GM10248 (cell line): ENCODE data around the gene BBX.

Source experiments
- CTCF ChIA-PET: fragments of 300-600 bp; sonication (Branson Sonifier 250); formaldehyde crosslinking; extraction: SDS; loops from one replicate; lab custom pipeline; 2021; ENCODE audit warnings: antibody characterized with exemption; lab: Yijun Ruan, JAX
- POLR2A ChIA-PET: fragments of 350-650 bp; sonication (Branson Sonifier 250); formaldehyde crosslinking; extraction: SDS; loops from one replicate; lab custom pipeline; 2020; ENCODE audit warnings: antibody characterized with exemption; lab: Yijun Ruan, JAX
- DNase-seq: peaks from one replicate; pipeline ENCODE4 v3.0.0; 2012; ENCODE audit errors: extremely low spot score
- TF ChIP-seq, protein P1 (sequence below): IDR thresholded peaks from 2 replicates; pipeline ENCODE4 v1.5.1; 2012; ENCODE audit warnings: mild to moderate bottlenecking, low read depth; ENCODE audit errors: extremely low read depth, missing control alignments, control extremely low read depth

The BBX gene

DNA sequence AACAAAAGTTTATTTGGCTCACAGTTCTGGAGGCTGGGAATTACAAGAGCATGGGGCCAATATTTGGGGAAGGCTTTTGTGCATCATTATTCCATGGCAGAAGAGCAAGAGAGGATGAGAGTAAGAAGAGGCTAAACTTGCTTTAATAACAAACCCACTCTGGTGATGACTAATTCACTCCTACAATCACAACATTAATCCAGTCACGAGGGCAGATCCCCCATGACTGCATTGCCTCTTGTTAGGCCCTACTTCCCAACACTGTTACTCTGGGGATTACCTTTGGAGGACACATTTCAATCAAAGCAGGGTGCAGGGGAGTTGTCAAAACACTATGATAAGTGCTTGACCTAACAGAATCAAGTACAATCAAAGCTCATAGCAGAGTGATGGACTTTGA, 181.7 kb downstream of the BBX start:
- no peak for DNase-seq
- TF ChIP-seq, protein P1, sequence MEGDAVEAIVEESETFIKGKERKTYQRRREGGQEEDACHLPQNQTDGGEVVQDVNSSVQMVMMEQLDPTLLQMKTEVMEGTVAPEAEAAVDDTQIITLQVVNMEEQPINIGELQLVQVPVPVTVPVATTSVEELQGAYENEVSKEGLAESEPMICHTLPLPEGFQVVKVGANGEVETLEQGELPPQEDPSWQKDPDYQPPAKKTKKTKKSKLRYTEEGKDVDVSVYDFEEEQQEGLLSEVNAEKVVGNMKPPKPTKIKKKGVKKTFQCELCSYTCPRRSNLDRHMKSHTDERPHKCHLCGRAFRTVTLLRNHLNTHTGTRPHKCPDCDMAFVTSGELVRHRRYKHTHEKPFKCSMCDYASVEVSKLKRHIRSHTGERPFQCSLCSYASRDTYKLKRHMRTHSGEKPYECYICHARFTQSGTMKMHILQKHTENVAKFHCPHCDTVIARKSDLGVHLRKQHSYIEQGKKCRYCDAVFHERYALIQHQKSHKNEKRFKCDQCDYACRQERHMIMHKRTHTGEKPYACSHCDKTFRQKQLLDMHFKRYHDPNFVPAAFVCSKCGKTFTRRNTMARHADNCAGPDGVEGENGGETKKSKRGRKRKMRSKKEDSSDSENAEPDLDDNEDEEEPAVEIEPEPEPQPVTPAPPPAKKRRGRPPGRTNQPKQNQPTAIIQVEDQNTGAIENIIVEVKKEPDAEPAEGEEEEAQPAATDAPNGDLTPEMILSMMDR, result no peak
- CTCF ChIA-PET, result interaction anchor here (1.1 kb wide), 3 partner anchors 22 to 44 kb away, joined by 3 read pairs; no protein-coding TSS in a partner anchor
- POLR2A ChIA-PET, result no interaction called here

DNA sequence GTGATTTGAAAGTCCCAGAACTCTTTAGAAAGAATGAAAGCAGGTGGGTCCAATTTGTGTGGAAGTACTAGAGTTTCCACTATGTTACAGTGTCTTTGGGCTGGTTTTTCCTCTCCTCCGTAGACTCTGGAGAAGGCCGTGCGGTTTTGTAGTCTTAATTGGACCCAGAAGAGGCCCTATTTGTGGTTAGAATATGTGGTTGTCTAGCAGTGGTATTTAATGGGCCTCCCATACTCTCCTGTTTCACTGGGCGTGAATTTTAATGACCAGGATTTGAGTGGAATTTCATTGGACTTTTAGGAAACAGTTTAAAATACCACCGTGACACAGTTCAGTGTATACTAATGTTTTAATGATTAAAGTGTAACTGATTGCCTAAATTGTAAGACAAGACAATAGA, 182.3 kb downstream of the BBX start:
- DNase-seq, result no peak
- TF ChIP-seq, protein P1, result no peak
- CTCF ChIA-PET, result interaction anchor here (0.9 to 1.1 kb wide), 3 partner anchors 14 to 44 kb away, joined by 3 read pairs; no protein-coding TSS in a partner anchor
- POLR2A ChIA-PET, result no interaction called here

DNA sequence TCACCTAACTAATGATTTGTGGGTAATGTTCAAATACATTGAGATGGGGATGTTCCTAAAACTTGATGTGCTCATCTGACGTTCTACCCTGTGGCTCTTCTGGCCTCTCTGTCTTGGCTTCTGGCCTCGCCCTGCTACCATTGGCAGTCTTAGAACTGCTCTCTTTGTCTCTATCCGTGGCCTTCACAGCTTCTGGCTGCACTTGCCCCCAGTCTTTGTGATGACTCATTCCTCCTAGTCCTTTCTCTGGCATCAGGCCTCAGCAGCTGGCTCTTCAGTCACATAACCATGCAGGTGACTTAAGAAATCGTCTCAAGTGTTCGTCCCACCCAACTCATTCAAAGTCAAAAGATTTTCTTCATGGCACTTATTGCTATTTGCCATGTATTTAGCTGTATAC, 188.1 kb downstream of the BBX start:
- DNase-seq, result no peak
- ChIA-PET POLR2A (no interaction called here), CTCF (interaction anchor here (0.9 to 1.7 kb wide), 5 partner anchors 19 to 135 kb away, joined by 3 to 9 read pairs (median 3); no protein-coding TSS in a partner anchor)
- TF ChIP-seq, protein P1, result no peak

DNA sequence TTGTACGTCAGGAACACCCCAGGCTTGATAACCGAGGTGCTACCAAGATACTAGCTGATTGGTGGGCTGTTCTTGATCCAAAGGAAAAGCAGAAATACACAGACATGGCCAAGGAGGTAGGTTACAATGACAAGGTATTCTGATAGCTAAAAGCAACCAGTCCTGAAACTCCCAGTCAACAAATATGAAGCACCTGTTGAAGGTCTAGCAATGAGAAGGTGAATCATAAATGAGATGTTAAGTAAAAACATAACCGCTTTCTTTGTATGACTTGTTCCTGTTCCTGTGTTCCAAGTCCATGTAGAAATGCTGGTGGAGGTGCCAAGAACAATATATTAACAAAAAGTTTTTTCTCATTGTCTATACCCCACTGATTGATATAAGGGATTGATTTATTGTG, 194.0 kb downstream of the BBX start:
- no peak for DNase-seq
- POLR2A ChIA-PET, result interaction anchor here (0.6 kb wide), 1 partner anchor 54 kb away, joined by 3 read pairs; no protein-coding TSS in a partner anchor
- TF ChIP-seq, protein P1, result no peak
- CTCF ChIA-PET, result interaction anchor here (0.9 to 1.4 kb wide), 7 partner anchors 8 to 83 kb away, joined by 3 to 5 read pairs (median 3); no protein-coding TSS in a partner anchor

DNA sequence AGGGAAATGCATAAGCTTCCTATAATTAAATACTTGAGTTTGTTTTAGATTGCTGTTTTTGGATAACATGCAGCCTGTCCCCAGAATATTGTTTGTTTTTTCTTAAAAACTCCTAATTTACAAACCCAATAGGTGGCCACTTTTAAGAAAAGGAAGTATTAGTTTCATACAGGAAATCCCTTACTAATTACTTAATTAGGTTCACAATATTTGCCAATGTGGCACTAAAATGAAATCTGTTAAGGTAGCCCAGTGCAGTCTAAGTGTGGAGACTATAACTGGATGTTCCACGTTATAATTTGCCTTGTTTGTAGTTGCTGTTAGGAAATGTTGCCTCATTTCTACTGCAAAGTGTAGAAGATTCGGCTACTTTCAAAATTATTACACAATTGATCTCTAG, 195.8 kb downstream of the BBX start:
- ChIA-PET CTCF (no interaction called here), POLR2A (no interaction called here)
- DNase-seq, result no peak
- TF ChIP-seq, protein P1, result no peak

DNA sequence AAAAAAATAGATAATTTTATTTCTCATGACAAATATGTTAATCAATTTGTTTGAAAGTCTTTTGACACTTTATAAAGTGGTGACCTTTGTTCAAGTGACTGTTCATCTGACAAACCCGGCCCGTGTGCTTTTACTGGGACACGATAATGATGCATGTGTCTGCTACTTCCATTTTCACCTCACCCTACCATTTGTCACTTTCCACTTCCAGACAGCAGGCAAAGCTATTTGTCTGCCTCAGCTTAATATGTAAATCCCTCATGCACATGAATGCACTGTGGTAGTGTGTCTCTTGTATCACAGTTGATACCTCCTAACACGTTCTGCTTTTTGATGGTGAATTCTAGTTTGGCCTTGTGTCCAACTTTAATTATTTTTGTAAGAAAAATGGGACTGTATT, 204.3 kb downstream of the BBX start:
- TF ChIP-seq, protein P1, result no peak
- ChIA-PET CTCF (interaction anchor here (1.3 to 1.7 kb wide), 3 partner anchors 10 to 67 kb away, joined by 3 to 6 read pairs (median 6); no protein-coding TSS in a partner anchor), POLR2A (no interaction called here)
- DNase-seq, result no peak
